Natural killer cell treated with Interleukin-12 subunit alpha and Interleukin-12 subunit beta and Interleukin-15 and Interleukin-18, amount 100 ng/mL, for 72 hours (primary cell): ENCODE data around the gene ERGIC3. TPM values are rescaled to one million over a fixed set of nuclear protein-coding genes. Genes with fewer than 3 reads are reported as not detected.
"Not testable (repeated sequence)": the region's sequence is repeated elsewhere in the genome, so short reads cannot be mapped to it uniquely, and the experiment has no call there.

Source experiments
- ATAC-seq, 2 donors: fragments of 150-1000 bp; cut with Tn5 transposase in 1 of 2; sonication (Bioruptor Pico), chemical (Tn5 transposase) in 1 of 2; 2 replicates each; pipeline ENCODE4 v1.10.0; 2021
- DNase-seq: peaks from one replicate; pipeline ENCODE4 v3.0.0; 2022; ENCODE audit warnings: low spot score
- H3K27ac Mint-ChIP-seq, 2 donors: 1 replicate in 1 of 2; 2 replicates in 1 of 2; pipeline ENCODE4 v1.8.0; 2022; ENCODE audit warnings: mixed read lengths in 2 of 2, mild to moderate bottlenecking in 1 of 2, moderate library complexity in 1 of 2
- H3K27me3 Mint-ChIP-seq, 2 donors: 1 replicate in 1 of 2; 2 replicates in 1 of 2; pipeline ENCODE4 v1.8.0; 2022; ENCODE audit warnings: mixed read lengths in 2 of 2
- H3K36me3 Mint-ChIP-seq: one replicate; pipeline ENCODE4 v1.8.0; 2022; ENCODE audit warnings: mixed read lengths
- H3K4me1 Mint-ChIP-seq, 2 donors: 1 replicate in 1 of 2; 2 replicates in 1 of 2; pipeline ENCODE4 v1.8.0; 2022; ENCODE audit warnings: low read depth in 2 of 2, mixed read lengths in 2 of 2, mild to moderate bottlenecking in 1 of 2
- H3K4me3 Mint-ChIP-seq: one replicate; pipeline ENCODE4 v1.8.0; 2022; ENCODE audit warnings: mixed read lengths
- H3K9me3 Mint-ChIP-seq: 2 replicates; pipeline ENCODE4 v1.8.0; 2022; ENCODE audit warnings: mixed read lengths
- total RNA-seq, 2 donors: library from RNA; stranded (reverse); gene quantifications; one replicate each; pipeline ENCODE4 v1.2.3, GENCODE V29; 2022

Gene ERGIC3
- total RNA-seq, 2 donors from 2014 or later: 129 to 164 TPM

DNA sequence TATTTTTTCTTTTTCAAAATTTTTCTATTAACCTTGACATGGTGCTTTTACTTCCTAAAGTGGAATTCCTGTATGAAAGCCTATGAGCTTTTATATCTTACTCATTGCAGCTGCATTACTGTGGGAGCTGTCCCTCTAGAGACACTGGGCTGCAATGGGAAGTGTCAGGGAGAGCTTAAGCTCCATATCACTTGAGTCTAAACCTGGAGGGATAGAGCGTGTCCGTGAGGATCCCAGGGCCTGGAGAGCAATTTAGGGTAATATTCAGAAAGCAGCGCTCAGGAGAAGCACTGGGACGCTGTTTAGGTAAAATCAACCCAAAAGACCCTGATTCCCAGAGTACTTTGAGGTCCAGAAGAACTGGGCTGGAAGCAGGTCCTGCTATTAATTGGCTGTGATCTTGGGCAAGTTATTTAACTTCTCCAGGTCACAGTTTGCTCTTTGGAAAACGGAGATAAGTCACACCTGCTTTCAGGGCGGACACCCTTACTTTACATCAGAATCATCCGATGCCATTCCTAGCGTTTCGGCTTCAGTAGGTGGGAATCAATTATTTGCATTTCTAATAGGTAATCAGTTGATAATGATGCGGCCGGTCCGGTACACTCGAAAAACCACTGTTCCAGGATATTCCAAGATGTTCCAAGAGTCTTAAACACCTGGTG, 628 bp upstream of the ERGIC3 start:
- Mint-ChIP-seq H3K27ac (peak overlapping the region; percentile 65 to 83), H3K27me3 (no peaks in the 10 kb centered on the region), H3K9me3 (no peaks in the 10 kb centered on the region), H3K36me3 (no peaks in the 10 kb centered on the region), H3K4me1 (peaks cover 11 to 17% of the 10 kb centered on the region in 2 donors), H3K4me3 (peak overlapping the region; percentile 78)
- no peak for DNase-seq
- no peak for ATAC-seq

DNA sequence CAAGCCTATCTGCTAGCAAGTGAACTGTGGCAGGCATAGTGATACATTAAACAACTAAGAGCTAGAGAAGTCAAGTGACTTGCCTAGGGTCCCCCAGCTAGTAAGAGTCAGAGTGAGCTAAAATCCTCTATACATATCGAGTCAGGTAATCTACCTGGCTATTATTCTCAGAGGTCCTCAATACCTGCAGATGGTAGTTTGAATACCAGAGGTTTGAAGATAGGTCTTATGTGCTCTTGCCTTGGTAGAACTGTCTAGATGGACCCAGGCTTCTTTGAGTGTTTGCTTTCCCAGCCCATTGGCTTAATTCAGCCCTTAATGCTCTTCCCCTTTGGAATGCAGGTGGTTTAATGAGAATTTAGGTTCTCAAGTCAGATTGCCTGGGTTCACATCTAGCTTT, 1.1 kb downstream of the ERGIC3 start:
- Mint-ChIP-seq H3K27me3 (no peaks in the 10 kb centered on the region), H3K9me3 (no peaks in the 10 kb centered on the region), H3K4me3 (peak overlapping the region; percentile 78), H3K27ac (peak overlapping the region in 1 of 2 donors; percentile 83), H3K36me3 (no peaks in the 10 kb centered on the region), H3K4me1 (peaks cover 11 to 17% of the 10 kb centered on the region in 2 donors)
- ATAC-seq (no peak), DNase-seq (no peak)

DNA sequence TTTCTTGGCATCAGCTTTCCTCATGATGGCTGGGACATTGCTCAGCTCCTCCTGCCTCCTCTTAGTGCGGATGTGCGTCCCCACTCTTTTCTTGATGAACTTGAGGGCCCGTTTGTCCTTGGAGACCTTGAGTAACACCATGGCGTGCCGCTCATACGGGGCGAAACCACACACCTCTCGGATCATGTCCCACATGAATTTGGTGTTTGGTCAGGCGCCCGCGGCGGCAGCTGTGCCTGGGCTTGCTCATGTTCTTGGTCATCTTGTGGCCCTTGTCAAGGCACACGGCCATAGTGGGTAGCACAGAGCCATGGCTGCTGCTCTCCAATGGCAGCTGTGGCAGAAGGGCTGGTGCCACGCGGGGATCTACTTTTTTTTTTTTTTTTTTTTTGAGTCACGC, 2.6 kb downstream of the ERGIC3 start:
- Mint-ChIP-seq H3K27me3 (no peaks in the 10 kb centered on the region), H3K36me3 (no peaks in the 10 kb centered on the region), H3K4me3 (no peak overlapping the region), H3K9me3 (no peaks in the 10 kb centered on the region), H3K27ac (no peak overlapping the region), H3K4me1 (peaks cover 11 to 17% of the 10 kb centered on the region in 2 donors)
- ATAC-seq (no peak), DNase-seq (no peak)

- not testable (repeated sequence) for H3K27me3 Mint-ChIP-seq, DNase-seq, ATAC-seq
Measured at GRCh38 chr20:35544941-35545340, 3.1 kb downstream of the ERGIC3 start.

GRCh38 chr20:35546127-35546526, 4.2 kb downstream of the ERGIC3 start:
- Mint-ChIP-seq H3K4me1 (peaks cover 11 to 15% of the 10 kb centered on the region in 2 donors), H3K4me3 (no peak overlapping the region), H3K9me3 (no peaks in the 10 kb centered on the region), H3K27me3 (no peaks in the 10 kb centered on the region), H3K36me3 (no peaks in the 10 kb centered on the region), H3K27ac (no peak overlapping the region)
- ATAC-seq (no peak), DNase-seq (no peak)

More at GRCh38 chr20:35544941-35545340, 3.1 kb downstream of the ERGIC3 start:
- H3K4me1 Mint-ChIP-seq: peaks cover 11 to 17% of the 10 kb centered on the region in 2 donors
- H3K27ac Mint-ChIP-seq, H3K4me3 Mint-ChIP-seq, H3K9me3 Mint-ChIP-seq, H3K36me3 Mint-ChIP-seq: not testable (repeated sequence)

- ATAC-seq (no peak), DNase-seq (no peak)
- Mint-ChIP-seq H3K9me3 (no peaks in the 10 kb centered on the region), H3K4me1 (peaks cover 9 to 11% of the 10 kb centered on the region in 2 donors), H3K27me3 (no peaks in the 10 kb centered on the region), H3K36me3 (no peaks in the 10 kb centered on the region), H3K4me3 (no peak overlapping the region), H3K27ac (no peak overlapping the region)
Measured at GRCh38 chr20:35547329-35547728, 5.5 kb downstream of the ERGIC3 start.

GRCh38 chr20:35551503-35551902, 9.6 kb downstream of the ERGIC3 start:
- Mint-ChIP-seq H3K4me1 (no peaks in the 10 kb centered on the region), H3K9me3 (no peaks in the 10 kb centered on the region), H3K27ac (no peak overlapping the region), H3K36me3 (no peaks in the 10 kb centered on the region), H3K27me3 (no peaks in the 10 kb centered on the region), H3K4me3 (no peak overlapping the region)
- ATAC-seq (no peak), DNase-seq (no peak)

DNA sequence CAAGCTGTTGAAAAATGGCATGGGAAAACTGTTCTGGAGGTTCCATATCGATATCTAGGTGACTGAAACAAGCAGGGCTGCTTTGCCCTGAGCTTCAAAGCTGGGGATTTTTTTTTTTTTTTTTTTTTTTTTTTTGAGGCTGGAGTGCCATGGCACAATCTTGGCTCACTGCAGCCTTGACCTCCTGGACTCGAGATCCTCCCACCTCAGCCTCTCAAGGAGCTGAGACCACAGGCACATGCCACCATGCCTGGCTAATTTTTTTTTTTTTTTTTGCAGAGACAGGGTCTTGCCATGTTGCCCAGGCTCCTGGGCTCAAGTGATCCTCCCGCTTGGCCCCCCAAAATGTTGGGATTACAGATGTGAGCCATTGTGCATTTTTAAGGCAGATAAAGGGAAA, 11.0 kb downstream of the ERGIC3 start:
- Mint-ChIP-seq H3K27ac (no peak overlapping the region), H3K4me1 (no peaks in the 10 kb centered on the region), H3K4me3 (no peak overlapping the region), H3K36me3 (no peaks in the 10 kb centered on the region), H3K9me3 (no peaks in the 10 kb centered on the region), H3K27me3 (no peaks in the 10 kb centered on the region)
- DNase-seq: no peak
- ATAC-seq: no peak

DNA sequence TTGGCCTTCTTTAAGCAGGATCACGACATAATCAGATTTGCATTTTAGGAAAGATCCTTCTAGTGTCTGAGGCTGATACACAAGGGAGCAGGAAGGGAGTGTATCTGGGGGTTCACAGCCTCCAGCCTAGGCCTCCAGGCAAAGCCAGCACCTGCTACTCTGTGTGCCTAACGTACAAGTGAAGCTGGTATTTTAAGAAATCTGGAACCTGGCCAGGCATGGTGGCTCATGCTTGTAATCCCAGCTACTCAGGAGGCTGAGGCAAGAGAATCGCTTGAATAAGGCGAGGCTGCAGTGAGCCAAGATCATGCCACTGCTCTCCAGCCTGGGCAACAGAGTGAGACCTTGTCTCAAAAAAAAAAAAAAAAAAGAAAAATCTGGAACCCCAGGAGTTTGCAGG, 13.6 kb downstream of the ERGIC3 start:
- H3K36me3 Mint-ChIP-seq, H3K4me3 Mint-ChIP-seq, DNase-seq, H3K27me3 Mint-ChIP-seq, H3K4me1 Mint-ChIP-seq, H3K9me3 Mint-ChIP-seq, ATAC-seq: not testable (repeated sequence)
- H3K27ac Mint-ChIP-seq: peak overlapping the region in 1 of 2 donors; percentile 3

- no peak overlapping the region for H3K27ac Mint-ChIP-seq
Measured at GRCh38 chr20:35555951-35556645, 14.2 kb downstream of the ERGIC3 start.

DNA sequence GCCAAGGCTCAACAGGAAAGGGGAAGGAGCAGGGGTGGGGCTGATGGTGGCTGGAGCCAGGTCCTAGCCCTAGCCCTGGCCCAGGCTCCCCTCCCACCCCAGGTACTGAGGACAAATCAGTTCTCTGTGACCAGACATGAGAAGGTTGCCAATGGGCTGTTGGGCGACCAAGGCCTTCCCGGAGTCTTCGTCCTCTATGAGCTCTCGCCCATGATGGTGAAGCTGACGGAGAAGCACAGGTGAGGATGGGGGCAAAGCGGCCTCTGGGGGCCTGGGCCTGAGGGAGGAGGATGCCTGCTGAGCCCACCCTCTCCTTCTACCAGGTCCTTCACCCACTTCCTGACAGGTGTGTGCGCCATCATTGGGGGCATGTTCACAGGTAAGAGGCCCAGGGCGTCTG, 15.0 kb downstream of the ERGIC3 start:
- H3K36me3 Mint-ChIP-seq: no peaks in the 10 kb centered on the region
- ATAC-seq: no peak
- H3K4me3 Mint-ChIP-seq: no peak overlapping the region
- H3K4me1 Mint-ChIP-seq: peaks cover 2 to 5% of the 10 kb centered on the region in 2 donors
- no peak overlapping the region for H3K27ac Mint-ChIP-seq
- H3K27me3 Mint-ChIP-seq: no peaks in the 10 kb centered on the region
- DNase-seq: no peak
- no peaks in the 10 kb centered on the region for H3K9me3 Mint-ChIP-seq

More at GRCh38 chr20:35555951-35556645, 14.2 kb downstream of the ERGIC3 start:
- no peak for DNase-seq
- no peaks in the 10 kb centered on the region for H3K9me3 Mint-ChIP-seq
- no peaks in the 10 kb centered on the region for H3K27me3 Mint-ChIP-seq
- H3K4me3 Mint-ChIP-seq: no peak overlapping the region
- no peak for ATAC-seq
- H3K36me3 Mint-ChIP-seq: no peaks in the 10 kb centered on the region
- H3K4me1 Mint-ChIP-seq: peaks cover 0 to 2% of the 10 kb centered on the region in 2 donors

DNA sequence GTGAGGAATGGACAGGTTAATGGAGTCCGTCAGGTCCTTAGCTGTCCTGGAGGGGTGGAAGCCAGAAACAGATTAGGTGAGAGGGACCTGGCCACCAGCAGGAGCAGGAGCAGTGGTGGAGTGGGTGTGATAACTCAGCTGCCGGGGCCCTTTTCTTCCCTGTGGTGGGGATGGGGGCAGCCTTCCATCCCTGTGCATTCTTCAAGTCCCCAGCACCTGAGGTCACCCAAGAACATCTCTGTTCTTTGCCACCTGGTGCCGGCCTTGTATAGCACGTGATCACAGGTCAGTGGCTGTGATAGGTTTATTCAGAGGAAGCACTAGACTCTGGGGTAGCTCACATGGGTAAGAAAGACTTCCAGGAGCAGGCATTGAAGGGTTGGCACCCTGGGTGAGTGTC, 16.6 kb downstream of the ERGIC3 start:
- Mint-ChIP-seq H3K27ac (no peak overlapping the region), H3K4me3 (no peak overlapping the region), H3K27me3 (no peaks in the 10 kb centered on the region), H3K4me1 (peaks cover 2 to 5% of the 10 kb centered on the region in 2 donors), H3K9me3 (no peaks in the 10 kb centered on the region), H3K36me3 (no peaks in the 10 kb centered on the region)
- ATAC-seq (no peak), DNase-seq (no peak)

GRCh38 chr20:35559042-35559693, 17.3 kb downstream of the ERGIC3 start:
- H3K27me3 Mint-ChIP-seq: no peaks in the 10 kb centered on the region
- H3K27ac Mint-ChIP-seq: no peak overlapping the region
- no peak for DNase-seq
- no peak for ATAC-seq
- H3K9me3 Mint-ChIP-seq: no peaks in the 10 kb centered on the region
- no peak overlapping the region for H3K4me3 Mint-ChIP-seq
- H3K4me1 Mint-ChIP-seq: peaks cover 2 to 5% of the 10 kb centered on the region in 2 donors
- no peaks in the 10 kb centered on the region for H3K36me3 Mint-ChIP-seq

DNA sequence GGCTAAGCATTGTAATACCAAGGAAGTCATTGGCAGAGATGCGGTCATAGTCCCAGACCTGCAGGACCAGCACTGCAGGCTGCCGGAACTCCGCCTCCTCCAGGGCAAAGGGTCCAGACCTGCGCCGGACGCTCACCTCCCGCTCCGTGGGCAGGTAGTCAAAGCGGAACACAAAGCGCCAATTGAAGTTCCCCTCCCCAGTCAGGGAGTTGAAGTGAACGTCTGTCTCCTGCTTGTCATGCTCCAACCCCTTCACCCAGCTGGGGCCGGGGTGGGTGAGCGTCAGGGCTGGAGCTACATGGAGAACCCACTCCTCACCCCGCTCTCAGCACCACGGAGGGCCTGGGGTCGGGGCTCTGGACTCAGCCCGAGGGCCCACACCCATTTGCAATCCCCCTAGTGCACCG, 18.2 kb downstream of the ERGIC3 start:
- H3K9me3 Mint-ChIP-seq: no peaks in the 10 kb centered on the region
- no peak overlapping the region for H3K27ac Mint-ChIP-seq
- H3K36me3 Mint-ChIP-seq: no peaks in the 10 kb centered on the region
- peak; percentile 13 for DNase-seq
- no peak for ATAC-seq
- no peak overlapping the region for H3K4me3 Mint-ChIP-seq
- H3K27me3 Mint-ChIP-seq: no peaks in the 10 kb centered on the region
- H3K4me1 Mint-ChIP-seq: peaks cover 2 to 5% of the 10 kb centered on the region in 2 donors
